Measurements from ENCODE around the gene RRAGD.

Gene RRAGD

DNA sequence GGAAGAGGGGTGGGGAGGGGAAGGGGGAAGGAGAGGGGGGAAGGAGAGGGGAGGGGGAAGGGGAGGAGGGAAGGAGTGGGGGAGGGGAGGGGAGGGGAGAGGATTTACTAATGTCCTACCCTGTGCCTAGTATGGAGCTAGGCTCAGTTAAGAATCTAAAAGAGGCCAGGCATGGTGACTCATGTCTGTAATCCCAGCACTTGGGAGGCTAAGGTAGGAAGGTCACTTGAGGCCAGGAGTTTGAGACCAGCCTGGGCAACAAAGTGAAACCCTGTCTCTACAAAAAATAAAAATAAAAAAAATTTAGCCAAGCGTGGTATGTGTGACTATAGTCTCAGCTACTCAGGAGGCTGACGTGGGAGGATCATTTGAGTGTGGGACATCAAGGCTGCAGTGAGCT is 72.5 kb downstream of the RRAGD start:
- FAIRE-seq, result no peak

DNA sequence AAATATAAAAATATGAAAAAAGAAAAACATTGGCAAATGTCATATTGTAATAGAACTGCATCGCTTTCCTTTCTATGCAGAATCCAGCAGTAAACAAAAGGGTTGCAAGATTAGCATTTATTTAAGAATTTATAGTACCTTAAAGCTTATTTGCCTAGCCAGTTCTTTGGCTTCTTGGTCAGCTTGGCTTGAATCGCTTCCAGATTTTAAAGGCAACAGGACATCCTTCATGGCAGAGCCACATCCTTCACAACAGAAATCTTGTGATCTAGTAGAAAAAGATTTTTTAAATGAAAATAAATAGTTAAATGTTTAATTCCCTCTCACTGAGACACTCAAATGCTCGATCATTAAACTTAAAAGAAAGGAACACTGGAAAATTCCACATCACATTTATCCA is 76.9 kb downstream of the RRAGD start:
- FAIRE-seq, result no peak

DNA sequence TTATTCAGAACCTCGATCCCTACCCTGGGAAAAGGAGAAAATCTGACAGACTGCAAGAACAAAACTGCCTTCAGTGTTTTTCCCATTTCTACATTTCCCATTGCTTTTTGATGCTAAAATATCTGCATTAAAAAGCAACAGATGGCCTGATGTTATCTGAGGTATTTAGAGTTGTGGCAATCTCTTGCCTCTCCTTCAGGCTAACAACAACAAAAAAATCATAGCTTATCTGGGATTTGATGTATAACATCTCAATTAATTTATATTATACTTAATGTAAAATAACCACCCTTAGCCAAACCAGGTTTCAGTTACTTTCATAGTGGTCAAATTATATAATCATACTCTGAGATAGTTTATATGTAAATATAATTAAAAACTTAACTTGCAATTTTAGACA is 81.2 kb downstream of the RRAGD start:
- no peak for FAIRE-seq

DNA sequence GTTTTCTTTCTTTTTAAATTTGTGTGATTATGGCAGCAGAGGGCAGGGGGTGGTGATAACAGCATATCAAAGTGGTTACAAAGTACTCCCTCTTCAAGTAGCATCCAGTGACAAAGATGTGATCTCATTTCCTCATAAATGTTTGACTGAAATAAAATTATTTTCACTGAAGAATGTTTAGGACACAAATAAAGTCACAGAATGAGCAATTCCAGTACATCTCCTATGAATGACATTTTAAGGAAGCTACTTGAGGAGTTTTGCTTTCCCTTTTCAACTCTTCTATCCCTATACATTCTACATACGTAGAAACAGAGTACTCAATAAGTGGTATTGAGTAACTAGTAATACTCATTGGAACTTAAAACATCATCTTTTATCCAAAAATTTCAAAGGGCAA is 83.1 kb downstream of the RRAGD start:
- FAIRE-seq, result no peak

- FAIRE-seq, result no peak
These were observed 87.8 kb downstream of the RRAGD start for GRCh38 chr6:89324304-89324703.

DNA sequence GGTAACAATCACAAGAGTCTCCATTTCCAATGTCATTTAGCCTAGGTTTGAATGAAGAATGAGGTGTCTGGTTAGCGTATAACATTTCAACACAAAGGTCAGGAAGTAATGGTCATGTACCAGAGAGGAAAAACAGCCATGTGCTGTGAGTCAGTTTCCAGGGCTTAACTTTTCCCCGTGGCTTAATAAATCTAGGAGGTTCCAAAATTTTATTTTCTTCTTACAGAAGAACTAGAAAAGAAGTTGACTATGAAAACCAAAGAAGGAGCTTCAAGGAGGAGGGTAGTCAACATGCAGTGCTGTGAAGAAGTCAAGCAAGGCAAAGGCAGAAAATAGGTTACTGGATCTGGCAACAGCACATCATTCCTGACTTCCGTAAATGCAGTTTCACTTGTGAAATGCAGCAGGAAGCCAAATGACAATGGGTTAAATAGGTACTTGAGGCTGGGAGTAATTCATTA is 88.5 kb downstream of the RRAGD start:
- FAIRE-seq, result no peak

DNA sequence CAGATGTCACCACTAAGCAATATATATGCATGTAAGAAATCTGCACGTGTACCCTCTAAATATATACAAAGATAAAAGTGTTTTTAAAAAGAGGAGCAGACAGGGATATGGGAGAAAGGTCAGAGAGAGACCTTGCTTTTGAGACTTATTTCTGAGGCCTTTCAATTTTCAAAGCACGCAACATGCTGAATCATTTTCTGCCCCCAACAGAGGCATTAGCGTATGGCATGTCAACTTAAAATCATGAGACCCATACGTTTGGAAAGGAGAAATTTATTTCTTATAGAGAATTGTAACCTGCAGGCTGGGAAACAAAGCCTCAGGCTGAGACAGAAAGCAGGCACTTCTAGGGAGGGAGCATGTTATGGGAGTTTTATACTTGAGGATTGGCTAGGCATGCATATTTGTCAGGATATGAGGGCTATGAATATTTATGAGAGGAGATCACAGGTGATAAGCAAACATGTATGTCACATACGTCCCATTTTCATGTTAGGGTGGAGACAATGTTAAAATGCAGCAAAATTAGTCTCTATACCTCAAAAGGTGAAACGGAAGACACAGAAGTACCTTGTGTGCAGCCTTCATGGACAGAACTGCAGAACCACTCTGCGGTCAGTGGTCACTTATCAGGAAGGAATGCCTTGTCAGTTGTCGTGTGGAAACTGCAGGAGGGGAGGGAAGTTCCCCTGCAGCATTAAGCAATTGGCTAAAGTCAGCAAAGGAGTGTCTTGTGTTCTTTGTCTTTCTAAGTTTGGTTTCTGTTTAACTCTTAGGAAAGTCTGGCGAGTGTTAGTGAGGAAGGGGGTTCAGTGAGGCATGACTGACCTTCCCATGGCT is 90.7 kb downstream of the RRAGD start:
- no peak for FAIRE-seq

DNA sequence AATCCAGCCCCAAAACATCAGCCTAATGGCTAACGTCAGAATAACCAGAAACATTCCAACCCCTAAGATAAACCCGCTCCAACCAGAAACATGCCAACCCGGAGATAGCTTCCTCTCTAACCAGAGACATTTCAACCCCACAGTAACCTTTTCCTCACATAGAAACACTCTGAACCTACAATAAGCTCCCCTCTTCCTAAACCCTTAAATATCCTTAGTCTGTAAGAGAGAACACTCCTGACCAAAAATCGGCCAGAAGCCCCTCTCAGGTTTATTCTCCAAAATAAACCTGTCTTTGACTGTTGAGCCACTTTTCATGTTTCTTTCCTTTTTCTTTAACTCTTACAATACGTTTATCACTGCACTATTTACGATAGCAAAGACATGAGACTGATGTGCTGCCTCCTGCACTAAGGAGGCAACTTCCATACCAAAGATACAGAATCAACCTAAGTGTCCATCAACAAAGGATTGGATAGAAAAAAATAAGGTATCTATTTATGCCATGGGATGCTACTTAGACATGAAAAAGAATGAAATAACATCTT is 92.0 kb downstream of the RRAGD start:
- no peak for FAIRE-seq

DNA sequence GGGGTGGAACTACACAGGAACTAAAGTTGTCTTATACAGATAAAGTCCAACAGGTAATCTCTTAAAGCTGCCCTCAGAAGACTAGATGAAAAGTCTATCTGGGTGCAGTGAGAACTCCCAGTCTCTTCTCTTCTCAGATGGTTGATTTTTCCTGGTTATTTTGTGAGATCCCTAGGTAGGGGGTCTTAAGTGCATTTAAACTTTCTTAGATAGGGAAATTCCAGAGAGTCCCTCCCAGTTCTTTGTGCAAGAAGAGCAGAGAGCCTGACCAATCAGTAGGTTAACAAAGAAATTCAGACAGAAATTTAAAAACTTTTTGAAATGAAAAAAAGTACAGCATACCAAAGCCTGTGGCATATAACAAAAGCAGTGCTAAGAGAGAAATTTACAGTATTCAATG is 95.0 kb downstream of the RRAGD start:
- FAIRE-seq, result no peak

DNA sequence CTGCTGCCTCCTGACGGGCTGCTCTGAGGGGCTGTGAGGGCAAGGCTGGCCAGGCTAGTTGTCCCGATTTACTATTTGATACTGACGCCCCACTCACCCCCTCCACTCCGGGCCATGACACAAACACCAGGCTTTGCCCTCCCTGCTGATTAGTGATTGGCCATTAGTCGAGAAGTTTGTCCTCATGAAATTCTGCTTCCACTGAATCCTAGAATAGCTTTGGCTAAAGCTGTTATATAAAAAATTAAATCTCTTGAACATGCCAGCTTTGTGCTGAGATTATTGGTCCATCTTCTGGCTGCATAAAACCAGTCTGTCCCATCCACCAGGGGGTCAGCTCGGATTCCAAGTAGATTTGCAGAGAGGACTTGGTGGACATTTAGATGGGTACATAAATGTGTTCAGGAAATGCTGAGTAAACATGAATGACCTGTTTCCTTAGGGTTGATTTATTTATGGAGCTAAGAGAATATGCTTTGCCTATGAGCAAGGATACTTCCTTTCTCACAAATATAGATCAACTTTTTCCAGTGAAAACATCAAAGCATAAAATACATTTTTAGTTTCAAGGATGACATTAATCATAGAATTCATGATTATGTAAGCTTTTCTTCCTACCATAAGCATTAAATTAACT is 96.7 kb downstream of the RRAGD start, which contains the start of gene GABRR2:
TSS of gene GABRR2 (minus strand) at position 51 of the 637 bp plus-strand sequence. CDS start 134 bp downstream, outside the sequence.
- FAIRE-seq, result no peak

GRCh38 chr6:89314692-89315091 is 97.4 kb downstream of the RRAGD start:
- no peak for FAIRE-seq

Data from islet of Langerhans (tissue), 1 donor.